Measurements from ENCODE around the gene GTPBP4. TPM values are rescaled to one million over a fixed set of nuclear protein-coding genes. Genes with fewer than 3 reads are reported as not detected.

The GTPBP4 gene
- total and polyA plus RNA-seq, 9 donors, result 17.9 to 44.7 (median 30.5) TPM

- TF ChIP-seq CTCF (IDR thresholded peaks at IDR 0.05) (no peak), POLR2A (IDR thresholded peaks at IDR 0.05) (no peak), EP300 (IDR thresholded peaks at IDR 0.05) (no peak)
- DNase-seq, result no peak
- peak overlapping the region; percentile 86 for H3K4me3 ChIP-seq
- WGBS, 3 donors, result 59 to 69% (median 67%) methylated on average over 14 of the region's 14 CpGs
- intact Hi-C loops (cut with DNase I), result loop anchor here in 1 of 4 donors (5.0 kb wide), 2 partner anchors 55 to 60 kb away; partner anchors contain the start of genes IDI1 and LARP4B
- H3K36me3 ChIP-seq, result no peaks in the 10 kb centered on the region
- peak overlapping the region in 1 of 2 donors; percentile 89 for H3K27ac ChIP-seq
- H3K4me1 ChIP-seq (ENCODE audit: insufficient read depth), result peaks cover 12% of the 10 kb centered on the region
- H3K27me3 ChIP-seq, result no peaks in the 10 kb centered on the region
- H3K9me3 ChIP-seq, result no peaks in the 10 kb centered on the region
Measured at GRCh38 chr10:986881-987619, 1.2 kb upstream of the GTPBP4 start.

- Histone ChIP-seq H3K4me1 (ENCODE audit: insufficient read depth) (peaks cover 12% of the 10 kb centered on the region), H3K9me3 (no peaks in the 10 kb centered on the region), H3K36me3 (no peaks in the 10 kb centered on the region), H3K27ac (peak overlapping the region; percentile 43 to 89), H3K4me3 (peak overlapping the region; percentile 86), H3K27me3 (no peaks in the 10 kb centered on the region)
- intact Hi-C loops (cut with DNase I), result loop anchor here in 1 of 4 donors (5.0 kb wide), 2 partner anchors 55 to 60 kb away; partner anchors contain the start of genes IDI1 and LARP4B
- WGBS, 3 donors, result 1 to 2% (median 1%) methylated on average over 7 of the region's 7 CpGs
- TF ChIP-seq CTCF (IDR thresholded peaks at IDR 0.05), result no peak
- TF ChIP-seq POLR2A (IDR thresholded peaks at IDR 0.05), result no peak
- no peak for TF ChIP-seq EP300 (IDR thresholded peaks at IDR 0.05)
- no peak for DNase-seq
Measured at GRCh38 chr10:987620-987869, 689 bp upstream of the GTPBP4 start.

GRCh38 chr10:988667-989545 is 672 bp downstream of the GTPBP4 start:
- no peaks in the 10 kb centered on the region for H3K36me3 ChIP-seq
- H3K4me1 ChIP-seq (ENCODE audit: insufficient read depth), result peaks cover 12% of the 10 kb centered on the region
- no peak for TF ChIP-seq POLR2A (IDR thresholded peaks at IDR 0.05)
- no peak for TF ChIP-seq CTCF (IDR thresholded peaks at IDR 0.05)
- TF ChIP-seq EP300 (IDR thresholded peaks at IDR 0.05), result no peak
- DNase-seq, result peak in 1 of 5 donors; percentile 24
- H3K27me3 ChIP-seq, result no peaks in the 10 kb centered on the region
- 23 to 27% (median 27%) methylated on average over 42 of the region's 42 CpGs for WGBS, 3 donors
- H3K4me3 ChIP-seq, result peak overlapping the region; percentile 86
- no peaks in the 10 kb centered on the region for H3K9me3 ChIP-seq
- peak overlapping the region; percentile 43 to 89 for H3K27ac ChIP-seq
- intact Hi-C loops (cut with DNase I), result loop anchor here in 1 of 4 donors (5.0 kb wide), 2 partner anchors 57 to 58 kb away; partner anchors contain the start of genes IDI1 and LARP4B

GRCh38 chr10:990808-991207 is 2.6 kb downstream of the GTPBP4 start:
- Histone ChIP-seq H3K9me3 (no peaks in the 10 kb centered on the region), H3K4me1 (ENCODE audit: insufficient read depth) (peaks cover 12% of the 10 kb centered on the region), H3K4me3 (no peak overlapping the region), H3K27ac (no peak overlapping the region), H3K27me3 (no peaks in the 10 kb centered on the region), H3K36me3 (no peaks in the 10 kb centered on the region)
- TF ChIP-seq EP300 (IDR thresholded peaks at IDR 0.05) (no peak), POLR2A (IDR thresholded peaks at IDR 0.05) (no peak), CTCF (IDR thresholded peaks at IDR 0.05) (no peak)
- intact Hi-C loops (cut with DNase I), result no loop called here
- no peak for DNase-seq
- 89 to 93% (median 92%) methylated on average over 6 of the region's 6 CpGs for WGBS, 3 donors
